GM18867 (cell line): ENCODE measurements around the gene PDGFRB.

ENCODE experiments used
- ATAC-seq: cut with Tn5 transposase; IDR thresholded peaks from one replicate; pipeline ENCODE4 v1.9.1; 2021; ENCODE audit warnings: mild to moderate bottlenecking, moderate library complexity; ENCODE audit not compliant: unreplicated experiment

Gene PDGFRB

GRCh38 chr5:150118561-150119229 is 37.0 kb downstream of the PDGFRB start:
- no peak for ATAC-seq

- ATAC-seq: no peak
Measured at GRCh38 chr5:150117945-150118560, 37.6 kb downstream of the PDGFRB start.

GRCh38 chr5:150116667-150117400 is 38.8 kb downstream of the PDGFRB start:
- no peak for ATAC-seq

GRCh38 chr5:150114773-150115408 is 40.8 kb downstream of the PDGFRB start:
- ATAC-seq: no peak

GRCh38 chr5:150114102-150114641 is 41.5 kb downstream of the PDGFRB start:
- no peak for ATAC-seq

GRCh38 chr5:150113047-150113744 is 42.4 kb downstream of the PDGFRB start:
- ATAC-seq: no peak

- ATAC-seq: no peak
Measured at GRCh38 chr5:150112201-150113046, 43.2 kb downstream of the PDGFRB start.

- no peak for ATAC-seq
Measured at GRCh38 chr5:150111122-150111521, 44.5 kb downstream of the PDGFRB start.

GRCh38 chr5:150109921-150110320 is 45.7 kb downstream of the PDGFRB start:
- ATAC-seq: no peak

- ATAC-seq: no peak
Measured at GRCh38 chr5:150108711-150109514, 46.7 kb downstream of the PDGFRB start.

- no peak for ATAC-seq
Measured at GRCh38 chr5:150107909-150108447, 47.7 kb downstream of the PDGFRB start.

GRCh38 chr5:150106674-150107426 is 48.8 kb downstream of the PDGFRB start:
- ATAC-seq: no peak

- no peak for ATAC-seq
Measured at GRCh38 chr5:150105928-150106615, 49.6 kb downstream of the PDGFRB start.

- no peak for ATAC-seq
Measured at GRCh38 chr5:150104550-150104870, 51.1 kb downstream of the PDGFRB start.

GRCh38 chr5:150103678-150104549 is 51.7 kb downstream of the PDGFRB start:
- no peak for ATAC-seq

- no peak for ATAC-seq
Measured at GRCh38 chr5:150101023-150101422, 54.6 kb downstream of the PDGFRB start.

GRCh38 chr5:150097152-150097551 is 58.5 kb downstream of the PDGFRB start:
- ATAC-seq: no peak
